ENCODE data around the gene CDT1.

- no peak for TF ChIP-seq CTCF (IDR thresholded peaks at IDR 0.05)
- no peak for TF ChIP-seq POLR2AphosphoS5 (IDR thresholded peaks at IDR 0.05)
- no peak for TF ChIP-seq POLR2A (IDR thresholded peaks at IDR 0.05)
- no peak for TF ChIP-seq EP300 (IDR thresholded peaks at IDR 0.05)
These were observed 32.9 kb upstream of the CDT1 start for GRCh38 chr16:88770461-88771293.
